ENCODE data around the gene ADAM12.

Gene ADAM12

DNA sequence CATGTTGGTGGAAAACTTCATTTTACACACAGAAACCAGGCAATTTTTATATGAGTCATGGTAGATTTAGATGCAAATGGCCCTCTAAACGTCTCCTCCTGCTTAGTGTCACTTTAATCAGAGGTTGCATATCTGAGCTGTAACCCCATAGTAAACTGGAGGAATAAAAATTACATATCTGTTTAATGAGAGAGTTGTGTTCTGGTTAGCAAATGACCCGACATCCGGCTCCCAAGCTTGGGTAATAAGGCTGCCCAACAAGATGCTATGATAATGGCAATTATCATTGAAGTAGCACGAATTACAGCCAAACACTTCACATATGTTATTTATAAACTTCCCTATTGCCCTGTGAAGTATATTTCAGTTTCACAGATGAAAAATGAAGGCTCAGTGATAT, 10.6 kb upstream of the ADAM12 start:
- DNase-seq: no peak
- Histone ChIP-seq H3K4me1 (ENCODE audit: low read length) (no peaks in the 10 kb centered on the region), H3F3A (ENCODE audit: insufficient read depth, low read length) (no peaks in the 10 kb centered on the region), H3K36me3 (replicated peaks; ENCODE audit: insufficient read depth, low read length) (no peaks in the 10 kb centered on the region), H3K9ac (ENCODE audit: low read length) (no peak overlapping the region), H4K20me1 (ENCODE audit: insufficient read depth, low read length) (no peaks in the 10 kb centered on the region), H3K4me2 (ENCODE audit: low read depth, low read length) (no peak overlapping the region), H3K27ac (ENCODE audit: low read length) (no peak overlapping the region), H2AFZ (ENCODE audit: low read length) (no peak overlapping the region), H3K9me3 (replicated peaks; ENCODE audit: insufficient read depth, low read length) (no peaks in the 10 kb centered on the region; the same call in 1 of the 2 replicates), H3K9me2 (replicated peaks; ENCODE audit: insufficient read depth, low read length) (no peaks in the 10 kb centered on the region), H3K4me3 (ENCODE audit: low read length) (no peak overlapping the region), H3K79me2 (ENCODE audit: low read length) (no peaks in the 10 kb centered on the region), H3K27me3 (replicated peaks; ENCODE audit: insufficient read depth, low read length) (no peaks in the 10 kb centered on the region)
- TF ChIP-seq EZH2phosphoT487 (IDR thresholded peaks at IDR 0.05; ENCODE audit: low read length) (no peak), EZH2 (optimal IDR thresholded peaks at IDR 0.05; ENCODE audit: low read depth, low read length) (no peak)
- TF ChIP-seq, protein P1, sequence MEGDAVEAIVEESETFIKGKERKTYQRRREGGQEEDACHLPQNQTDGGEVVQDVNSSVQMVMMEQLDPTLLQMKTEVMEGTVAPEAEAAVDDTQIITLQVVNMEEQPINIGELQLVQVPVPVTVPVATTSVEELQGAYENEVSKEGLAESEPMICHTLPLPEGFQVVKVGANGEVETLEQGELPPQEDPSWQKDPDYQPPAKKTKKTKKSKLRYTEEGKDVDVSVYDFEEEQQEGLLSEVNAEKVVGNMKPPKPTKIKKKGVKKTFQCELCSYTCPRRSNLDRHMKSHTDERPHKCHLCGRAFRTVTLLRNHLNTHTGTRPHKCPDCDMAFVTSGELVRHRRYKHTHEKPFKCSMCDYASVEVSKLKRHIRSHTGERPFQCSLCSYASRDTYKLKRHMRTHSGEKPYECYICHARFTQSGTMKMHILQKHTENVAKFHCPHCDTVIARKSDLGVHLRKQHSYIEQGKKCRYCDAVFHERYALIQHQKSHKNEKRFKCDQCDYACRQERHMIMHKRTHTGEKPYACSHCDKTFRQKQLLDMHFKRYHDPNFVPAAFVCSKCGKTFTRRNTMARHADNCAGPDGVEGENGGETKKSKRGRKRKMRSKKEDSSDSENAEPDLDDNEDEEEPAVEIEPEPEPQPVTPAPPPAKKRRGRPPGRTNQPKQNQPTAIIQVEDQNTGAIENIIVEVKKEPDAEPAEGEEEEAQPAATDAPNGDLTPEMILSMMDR (IDR thresholded peaks at IDR 0.05; ENCODE audit: low read length): no peak

DNA sequence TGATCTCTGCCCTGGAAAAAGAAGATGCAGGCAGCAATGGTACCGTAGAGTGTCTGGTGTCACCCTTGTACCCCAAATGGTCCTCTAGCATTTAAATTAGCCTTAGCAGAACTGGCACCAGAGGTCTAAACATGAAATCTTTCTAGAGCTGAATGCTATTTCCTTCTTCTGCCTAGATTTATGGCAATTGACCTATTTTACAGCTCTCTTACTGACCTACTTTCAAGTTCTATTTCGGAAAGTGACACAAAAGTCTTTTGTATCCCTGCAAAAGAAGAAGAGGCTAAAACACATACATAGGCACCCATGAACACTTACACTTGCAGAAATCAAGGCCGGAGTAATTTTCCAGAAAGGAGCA, 10.1 kb upstream of the ADAM12 start:
- DNase-seq: no peak
- H3K4me2 ChIP-seq (ENCODE audit: low read depth, low read length): no peak overlapping the region
- H3K9me2 ChIP-seq (replicated peaks; ENCODE audit: insufficient read depth, low read length): no peaks in the 10 kb centered on the region
- no peaks in the 10 kb centered on the region; the same call in 1 of the 2 replicates for H3K9me3 ChIP-seq (replicated peaks; ENCODE audit: insufficient read depth, low read length)
- H2AFZ ChIP-seq (ENCODE audit: low read length): no peak overlapping the region
- H3K36me3 ChIP-seq (replicated peaks; ENCODE audit: insufficient read depth, low read length): no peaks in the 10 kb centered on the region
- H3K79me2 ChIP-seq (ENCODE audit: low read length): no peaks in the 10 kb centered on the region
- H3K4me3 ChIP-seq (ENCODE audit: low read length): no peak overlapping the region
- no peaks in the 10 kb centered on the region for H4K20me1 ChIP-seq (ENCODE audit: insufficient read depth, low read length)
- no peaks in the 10 kb centered on the region for H3K4me1 ChIP-seq (ENCODE audit: low read length)
- H3F3A ChIP-seq (ENCODE audit: insufficient read depth, low read length): no peaks in the 10 kb centered on the region
- no peak for TF ChIP-seq EZH2phosphoT487 (IDR thresholded peaks at IDR 0.05; ENCODE audit: low read length)
- TF ChIP-seq, protein P1 (IDR thresholded peaks at IDR 0.05; ENCODE audit: low read length): no peak
- no peak for TF ChIP-seq EZH2 (optimal IDR thresholded peaks at IDR 0.05; ENCODE audit: low read depth, low read length)
- H3K27ac ChIP-seq (ENCODE audit: low read length): no peak overlapping the region
- no peak overlapping the region for H3K9ac ChIP-seq (ENCODE audit: low read length)
- H3K27me3 ChIP-seq (replicated peaks; ENCODE audit: insufficient read depth, low read length): no peaks in the 10 kb centered on the region

DNA sequence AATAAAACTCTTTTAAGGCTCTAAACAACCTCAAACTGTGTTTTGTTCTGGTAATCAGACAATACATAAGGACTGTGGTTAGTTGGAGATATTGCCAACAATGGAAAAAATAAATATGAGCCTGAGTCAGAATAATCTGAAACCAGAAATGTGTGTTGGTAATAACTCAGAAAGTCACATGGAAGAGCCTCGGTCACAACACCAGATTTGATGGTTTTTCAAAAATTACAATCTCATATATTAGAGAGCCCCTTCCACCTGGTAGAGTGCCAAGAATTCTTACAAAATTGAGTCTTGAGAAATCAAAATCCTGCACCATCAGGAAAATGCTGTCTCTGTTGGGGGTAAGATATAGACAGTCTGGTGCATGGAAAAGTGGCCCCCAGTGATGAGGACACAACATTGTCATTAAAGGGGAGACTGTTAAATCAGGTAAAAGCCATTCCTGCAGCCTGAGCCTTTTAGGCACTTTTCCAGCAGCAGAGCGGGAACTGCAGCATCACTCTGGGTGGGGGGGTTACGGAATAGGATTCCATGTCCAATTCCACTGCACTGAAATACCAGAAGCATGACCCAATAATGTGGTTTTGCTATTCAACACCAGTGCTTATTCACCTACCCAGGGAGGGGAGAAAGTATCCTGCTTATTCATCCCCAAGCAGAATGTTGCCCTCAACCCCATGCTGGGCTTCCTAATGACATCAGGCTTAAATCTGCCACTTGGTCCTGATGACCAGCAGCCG, 9.5 kb upstream of the ADAM12 start:
- Histone ChIP-seq H3K4me3 (ENCODE audit: low read length) (no peak overlapping the region), H3K9me3 (replicated peaks; ENCODE audit: insufficient read depth, low read length) (no peaks in the 10 kb centered on the region; the same call in 1 of the 2 replicates), H3K4me1 (ENCODE audit: low read length) (no peaks in the 10 kb centered on the region), H3K9ac (ENCODE audit: low read length) (no peak overlapping the region), H3K9me2 (replicated peaks; ENCODE audit: insufficient read depth, low read length) (no peaks in the 10 kb centered on the region), H3K36me3 (replicated peaks; ENCODE audit: insufficient read depth, low read length) (no peaks in the 10 kb centered on the region), H3F3A (ENCODE audit: insufficient read depth, low read length) (no peaks in the 10 kb centered on the region), H3K4me2 (ENCODE audit: low read depth, low read length) (no peak overlapping the region), H3K79me2 (ENCODE audit: low read length) (no peaks in the 10 kb centered on the region), H3K27me3 (replicated peaks; ENCODE audit: insufficient read depth, low read length) (no peaks in the 10 kb centered on the region), H4K20me1 (ENCODE audit: insufficient read depth, low read length) (no peaks in the 10 kb centered on the region), H2AFZ (ENCODE audit: low read length) (no peak overlapping the region), H3K27ac (ENCODE audit: low read length) (no peak overlapping the region)
- no peak for TF ChIP-seq EZH2phosphoT487 (IDR thresholded peaks at IDR 0.05; ENCODE audit: low read length)
- TF ChIP-seq, protein P1 (IDR thresholded peaks at IDR 0.05; ENCODE audit: low read length): no peak
- TF ChIP-seq EZH2 (optimal IDR thresholded peaks at IDR 0.05; ENCODE audit: low read depth, low read length): no peak
- DNase-seq: no peak
